Dedifferentiated amniotic fluid mesenchymal stem cell (primary cell): ENCODE measurements around the gene B4GALT2.

ENCODE experiments used
- DNase-seq: peaks from one replicate; pipeline ENCODE4 v3.0.0-alpha.2; 2016; ENCODE audit errors: extremely low spot score

Gene B4GALT2

DNA sequence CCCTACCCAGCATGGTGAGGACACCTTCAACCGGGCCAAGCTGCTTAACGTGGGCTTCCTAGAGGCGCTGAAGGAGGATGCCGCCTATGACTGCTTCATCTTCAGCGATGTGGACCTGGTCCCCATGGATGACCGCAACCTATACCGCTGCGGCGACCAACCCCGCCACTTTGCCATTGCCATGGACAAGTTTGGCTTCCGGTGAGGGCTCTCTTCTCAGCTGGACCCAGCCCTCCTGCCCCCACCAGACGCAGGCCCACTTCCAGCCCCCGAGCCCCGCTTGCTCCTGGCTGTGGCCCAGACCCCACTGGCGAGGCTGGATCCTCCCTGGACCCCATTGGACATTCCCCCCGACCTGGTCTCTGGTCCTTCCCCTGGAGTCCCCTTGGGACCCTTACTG is 5.8 kb downstream of the B4GALT2 start:
- DNase-seq: no peak

DNA sequence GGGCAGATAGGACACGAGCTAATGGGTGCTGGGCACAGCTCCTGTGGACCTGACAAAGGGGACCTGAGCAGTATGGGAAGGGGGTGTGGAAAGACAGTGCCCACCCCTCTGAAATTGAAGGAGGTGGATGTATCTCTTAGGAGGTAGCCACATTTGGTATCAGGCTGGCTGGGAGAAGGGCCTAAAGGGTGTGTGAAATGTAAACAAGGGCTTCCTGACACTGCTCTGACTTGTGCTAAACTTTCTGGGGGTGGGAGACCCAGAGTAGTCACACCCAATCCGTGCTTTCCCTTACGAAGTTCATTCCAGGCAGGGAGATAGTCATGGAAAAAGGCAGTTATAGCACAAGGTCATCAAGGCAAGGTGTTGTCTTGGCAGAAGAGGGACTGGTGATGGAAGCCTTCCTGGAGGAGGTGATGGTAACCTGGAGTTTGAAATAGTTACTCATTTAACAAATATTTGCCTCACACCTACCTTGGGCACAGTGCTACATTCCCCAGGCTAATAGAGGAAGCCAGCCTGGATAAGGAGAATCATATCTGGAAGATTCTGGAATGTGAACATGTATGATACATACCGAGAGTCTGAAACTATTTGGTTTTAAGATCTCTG is 7.1 kb downstream of the B4GALT2 start:
- DNase-seq: no peak

DNA sequence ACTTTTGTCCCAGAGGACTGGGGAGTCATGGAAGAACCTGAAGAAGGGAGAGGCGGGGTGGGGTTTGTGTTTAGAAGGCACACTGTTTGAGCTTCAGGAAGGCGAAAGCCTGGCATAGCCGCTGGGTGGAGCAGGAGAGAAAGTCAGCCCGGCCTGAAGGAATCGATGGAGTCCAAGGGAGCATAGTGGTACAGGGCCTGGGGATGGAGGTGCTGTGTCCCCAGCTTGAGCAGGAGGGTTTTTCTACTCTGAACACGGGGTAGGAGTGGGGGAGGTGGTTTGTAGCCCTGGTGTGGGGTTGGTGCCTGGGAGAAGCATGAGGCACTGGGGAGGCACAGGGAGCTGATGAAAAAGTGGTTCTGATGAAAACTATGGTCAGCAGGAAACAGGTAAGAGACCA is 7.7 kb downstream of the B4GALT2 start:
- DNase-seq: no peak

DNA sequence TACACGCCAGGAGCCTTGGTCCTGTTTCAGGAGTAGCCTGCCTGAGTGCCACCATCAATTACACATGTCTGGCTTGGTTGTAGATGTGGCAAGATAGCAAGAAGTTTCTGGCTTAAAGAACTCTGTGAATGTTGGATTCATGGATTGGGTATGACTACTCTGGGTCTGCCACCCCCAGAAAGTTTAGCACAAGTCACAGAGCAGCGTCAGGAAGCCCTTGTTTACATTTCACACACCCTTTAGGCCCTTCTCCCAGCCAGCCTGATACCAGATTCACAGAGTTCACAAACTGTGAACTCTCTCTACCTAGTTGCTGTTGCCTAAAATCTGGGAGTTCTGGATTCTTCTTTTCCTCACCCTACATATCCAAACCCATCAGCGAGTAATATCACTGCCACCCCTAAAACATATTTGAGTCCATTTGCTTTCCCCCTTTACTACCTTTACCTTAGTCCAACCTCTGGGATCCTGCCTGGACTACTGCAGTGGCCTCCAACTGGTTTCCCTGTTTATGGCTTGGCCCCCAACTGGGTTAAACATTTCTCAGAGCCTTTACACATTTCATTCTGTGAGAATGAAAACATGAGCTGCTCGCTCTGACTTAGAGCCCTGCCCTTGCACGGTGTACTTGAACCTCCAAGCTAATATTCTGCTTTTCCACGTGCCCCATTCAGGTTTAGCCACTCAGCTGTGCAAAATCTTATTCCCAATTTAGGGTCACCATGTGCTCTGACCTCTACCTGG is 8.3 kb downstream of the B4GALT2 start:
- no peak for DNase-seq

DNA sequence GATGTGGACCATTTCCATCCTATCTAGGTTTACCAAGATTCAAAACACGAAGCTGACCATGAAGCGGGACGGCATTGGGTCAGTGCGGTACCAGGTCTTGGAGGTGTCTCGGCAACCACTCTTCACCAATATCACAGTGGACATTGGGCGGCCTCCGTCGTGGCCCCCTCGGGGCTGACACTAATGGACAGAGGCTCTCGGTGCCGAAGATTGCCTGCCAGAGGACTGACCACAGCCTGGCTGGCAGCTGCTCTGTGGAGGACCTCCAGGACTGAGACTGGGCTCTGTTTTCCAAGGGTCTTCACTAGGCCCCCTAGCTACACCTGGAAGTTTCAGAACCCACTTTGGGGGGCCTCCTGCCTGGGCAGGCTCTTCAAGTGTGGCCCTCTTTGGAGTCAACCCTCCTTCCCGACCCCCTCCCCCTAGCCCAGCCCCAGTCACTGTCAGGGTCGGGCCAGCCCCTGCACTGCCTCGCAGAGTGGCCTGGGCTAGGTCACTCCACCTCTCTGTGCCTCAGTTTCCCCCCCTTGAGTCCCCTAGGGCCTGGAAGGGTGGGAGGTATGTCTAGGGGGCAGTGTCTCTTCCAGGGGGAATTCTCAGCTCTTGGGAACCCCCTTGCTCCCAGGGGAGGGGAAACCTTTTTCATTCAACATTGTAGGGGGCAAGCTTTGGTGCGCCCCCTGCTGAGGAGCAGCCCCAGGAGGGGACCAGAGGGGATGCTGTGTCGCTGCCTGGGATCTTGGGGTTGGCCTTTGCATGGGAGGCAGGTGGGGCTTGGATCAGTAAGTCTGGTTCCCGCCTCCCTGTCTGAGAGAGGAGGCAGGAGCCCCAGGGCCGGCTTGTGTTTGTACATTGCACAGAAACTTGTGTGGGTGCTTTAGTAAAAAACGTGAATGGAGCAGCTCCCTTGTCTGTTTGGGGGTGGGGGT is 11.5 kb downstream of the B4GALT2 start:
- DNase-seq: no peak

DNA sequence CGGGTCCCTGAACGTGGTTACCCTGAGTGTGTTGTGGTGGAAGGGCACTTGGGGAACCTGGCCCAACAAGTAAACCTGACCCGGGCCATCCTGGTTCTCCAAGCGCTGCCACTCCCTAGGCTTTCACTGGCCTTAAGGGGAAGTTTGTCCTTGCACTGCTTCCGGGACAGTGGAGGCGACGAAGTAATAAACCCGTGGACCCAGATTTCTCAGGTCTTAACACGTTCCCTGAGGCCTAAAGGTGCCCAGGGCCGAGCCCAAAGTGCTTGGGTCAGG is 12.1 kb downstream of the B4GALT2 start:
- DNase-seq: no peak

DNA sequence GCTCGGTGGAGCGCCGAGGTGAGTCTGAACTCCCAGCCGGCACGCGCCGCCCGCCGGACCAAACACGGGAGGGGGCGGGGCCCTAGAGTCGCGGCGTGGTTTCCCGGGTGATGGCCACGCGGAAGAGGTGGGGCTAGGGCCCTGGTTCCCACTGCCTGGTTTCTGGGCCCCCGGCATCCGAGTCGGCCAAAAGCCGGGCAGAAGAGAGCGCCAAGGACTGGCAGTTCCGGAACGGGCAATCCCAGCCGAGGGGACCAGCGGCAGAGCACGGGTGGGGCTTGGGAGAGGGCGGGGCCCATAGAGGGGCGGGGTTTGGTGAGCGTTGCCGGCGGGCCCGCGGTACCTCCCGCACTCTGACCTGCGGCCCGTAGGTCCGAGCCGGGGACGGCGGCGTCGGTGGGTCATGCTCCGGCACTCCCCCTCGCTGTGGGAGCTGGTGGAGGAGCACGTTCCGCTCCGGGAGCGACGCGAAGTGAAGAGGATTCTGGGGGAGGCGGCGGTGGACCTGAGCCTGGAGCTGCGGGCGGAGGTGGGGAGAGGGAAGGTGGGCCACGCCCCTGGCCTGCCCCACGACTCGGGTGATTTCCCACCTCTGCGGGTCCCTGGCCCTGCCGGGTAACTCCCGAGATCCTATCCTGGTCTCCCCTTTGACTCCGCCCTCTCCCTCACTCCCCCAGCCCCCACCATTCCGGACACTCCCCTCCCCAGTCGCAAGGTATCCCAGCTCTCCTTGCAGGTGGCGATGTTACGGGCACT is 12.6 kb downstream of the B4GALT2 start, which contains the start of gene CCDC24:
Gene CCDC24 (plus strand): TSS at position 124 of the 756 bp plus-strand sequence. CDS start 280 bp downstream, at position 404.
- DNase-seq: peak; percentile 77

DNA sequence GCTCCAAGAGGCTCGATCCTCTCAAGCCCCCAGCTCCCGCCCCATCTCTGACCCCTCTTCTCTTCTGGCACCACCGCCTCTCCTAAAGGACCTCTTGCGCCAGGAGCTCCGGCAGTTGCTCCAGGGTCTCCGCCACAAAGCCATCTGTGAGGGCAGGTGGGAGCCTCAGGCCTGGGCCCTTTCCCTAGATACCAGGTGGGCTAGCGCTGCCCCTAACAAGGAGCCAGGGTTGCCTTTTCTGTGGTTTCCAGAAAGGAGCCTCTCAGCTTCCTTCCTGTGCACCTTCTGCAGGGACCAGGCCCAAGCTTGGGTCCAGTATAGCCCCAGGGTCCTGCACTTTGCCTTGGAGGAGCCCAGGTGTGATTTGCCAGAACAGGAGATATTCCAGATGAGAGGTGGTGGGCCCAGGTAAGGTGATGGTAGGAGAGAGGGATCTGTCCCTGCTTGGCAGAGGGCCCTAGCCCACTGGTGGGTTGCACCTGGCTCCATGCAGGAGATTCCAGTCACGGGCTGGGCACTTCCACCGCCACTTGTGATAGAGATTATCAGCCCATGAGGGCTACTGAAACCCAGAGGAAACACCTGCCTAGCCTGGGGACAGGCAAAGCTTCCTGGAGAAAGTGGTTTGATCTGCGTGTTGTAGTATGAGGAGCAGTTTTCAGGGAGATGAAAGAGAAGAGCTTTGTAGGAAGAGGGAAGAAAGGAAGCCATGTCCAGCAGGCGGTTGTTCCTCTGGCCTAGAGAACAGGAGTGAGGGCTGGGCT is 13.4 kb downstream of the B4GALT2 start:
- no peak for DNase-seq

DNA sequence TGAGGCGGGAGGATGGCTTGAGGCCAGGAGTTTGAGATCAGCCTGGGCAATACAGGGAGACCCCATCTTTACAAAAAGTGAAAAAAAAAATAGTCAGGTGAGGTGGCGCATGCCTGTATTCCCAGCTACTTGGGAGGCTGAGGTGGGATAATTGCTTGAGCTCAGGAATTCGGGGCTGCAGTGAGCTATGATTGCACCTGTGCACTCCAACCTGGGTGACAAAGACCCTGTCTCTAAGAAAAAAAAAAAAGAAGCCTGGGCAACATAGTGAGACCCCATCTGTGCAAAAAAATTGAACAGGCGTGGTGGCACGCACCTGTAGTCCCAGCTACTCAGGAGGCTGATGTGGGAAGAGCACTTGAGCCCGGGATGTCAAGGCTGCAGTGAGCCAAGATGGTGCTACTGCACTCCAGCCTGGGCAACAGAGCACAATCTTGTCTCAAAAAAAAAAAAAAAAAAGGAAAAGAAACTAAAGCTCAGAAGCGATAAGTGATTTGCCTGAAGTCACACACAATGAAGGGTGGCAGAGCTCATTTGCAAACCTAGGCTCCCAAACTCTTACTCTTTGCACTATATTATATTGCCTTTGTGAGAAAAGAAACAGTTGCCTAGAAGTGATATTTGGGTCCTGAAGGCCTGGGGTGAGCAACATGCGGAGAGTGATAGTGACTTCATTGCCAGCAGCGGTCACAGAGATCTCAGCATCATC is 14.3 kb downstream of the B4GALT2 start:
- no peak for DNase-seq

DNA sequence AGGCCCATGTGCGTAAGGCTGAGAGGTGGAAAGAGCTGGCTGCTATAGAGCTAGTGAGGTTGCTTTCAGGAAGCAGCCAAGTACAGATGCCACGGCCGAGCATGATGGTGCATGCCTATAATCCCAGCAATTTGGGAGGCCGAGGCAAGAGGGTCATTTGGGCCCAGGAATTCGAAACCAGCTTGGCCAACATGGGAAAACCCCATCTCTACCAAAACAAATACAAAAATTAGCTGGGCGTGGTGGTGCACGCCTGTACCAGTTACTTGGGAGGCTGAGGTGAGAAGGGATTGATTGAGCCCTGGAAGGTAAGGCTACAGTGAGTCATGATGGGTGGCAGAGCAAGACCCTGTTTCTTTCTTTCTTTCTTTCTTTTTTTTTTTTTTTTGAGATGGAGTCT is 15.1 kb downstream of the B4GALT2 start:
- DNase-seq: no peak

DNA sequence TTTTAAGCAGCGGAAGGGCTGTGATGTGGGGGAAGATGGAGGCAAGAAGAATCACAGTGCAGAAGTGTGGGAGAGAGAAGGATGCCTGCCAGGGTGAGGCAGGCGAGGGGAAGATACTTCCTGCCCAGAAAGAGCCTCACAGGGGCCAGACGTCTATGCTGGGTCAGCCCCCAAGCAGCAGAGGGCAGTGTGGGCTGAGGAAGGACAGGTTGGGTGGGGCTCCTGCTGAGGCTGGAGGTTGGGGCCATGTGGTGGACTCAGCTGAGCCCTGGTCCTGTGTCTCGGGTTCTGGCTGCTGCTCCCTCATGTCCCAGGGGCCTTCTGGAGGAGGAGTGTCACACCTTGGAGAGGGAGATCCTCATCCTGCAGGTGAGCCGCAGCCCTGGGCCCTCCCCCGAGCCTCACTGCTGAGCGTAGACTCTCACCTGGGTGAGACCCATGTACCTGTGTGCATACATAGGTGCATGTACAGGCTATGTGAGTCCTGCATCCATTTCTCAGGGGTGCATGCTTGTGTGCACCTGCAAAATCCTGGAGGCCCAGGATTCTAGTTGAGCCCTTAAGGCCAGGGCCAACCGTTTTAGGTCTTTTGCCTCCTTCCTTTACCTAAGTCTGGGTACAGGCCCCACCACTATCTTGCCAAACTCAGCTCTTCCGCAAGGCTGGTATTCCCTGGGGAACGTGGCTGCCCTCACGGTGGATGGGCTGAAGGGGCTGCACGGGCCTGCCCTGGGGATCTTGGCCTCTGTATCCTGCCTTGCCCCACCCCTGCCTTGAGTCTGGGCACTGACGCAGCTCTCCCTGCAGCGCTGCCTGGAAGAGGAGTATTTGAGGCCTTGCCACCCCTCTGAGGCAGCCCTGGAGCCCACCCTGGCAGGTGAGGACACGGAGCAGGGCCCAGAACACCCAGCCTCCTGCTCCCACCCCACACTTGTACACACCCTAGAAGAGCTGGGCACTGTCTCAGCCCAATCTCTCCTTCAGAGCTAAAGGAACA is 16.1 kb downstream of the B4GALT2 start:
- DNase-seq: no peak

DNA sequence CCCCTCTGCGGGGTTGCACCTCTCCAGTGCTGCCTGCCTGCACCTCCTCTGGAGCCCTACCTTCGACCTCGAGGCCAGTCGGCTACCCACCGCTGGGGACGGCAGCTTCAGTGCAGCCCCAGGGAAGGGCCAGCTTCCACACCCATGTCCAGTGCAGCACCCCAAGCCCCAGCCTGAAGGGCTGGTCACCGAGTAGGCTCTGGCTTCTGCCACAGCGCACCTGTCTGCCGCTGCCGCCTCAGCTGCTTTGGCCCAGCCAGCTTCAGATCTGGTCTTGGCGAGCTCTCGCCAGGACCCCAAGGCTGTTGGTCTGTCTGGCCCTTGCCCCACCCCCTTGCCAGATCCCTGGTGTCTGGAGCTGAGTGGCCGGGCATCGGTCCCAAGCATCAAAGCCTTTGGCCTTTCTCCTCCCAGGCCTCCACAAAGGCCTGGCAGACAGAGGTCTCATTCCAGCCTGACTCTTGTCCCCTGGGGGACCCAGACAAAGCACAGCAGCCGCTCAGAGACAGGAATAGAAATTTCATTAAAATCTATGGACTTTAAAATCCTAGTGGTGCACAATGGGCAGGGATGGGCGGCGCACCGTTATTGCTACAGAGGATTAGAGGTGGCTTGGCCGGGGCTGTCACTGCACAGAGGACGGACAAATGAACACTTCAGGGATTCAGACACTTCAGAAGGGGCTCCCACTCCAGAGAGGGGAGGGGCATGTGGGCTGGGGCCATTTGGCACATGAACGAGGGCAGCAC is 17.1 kb downstream of the B4GALT2 start:
- DNase-seq: no peak

DNA sequence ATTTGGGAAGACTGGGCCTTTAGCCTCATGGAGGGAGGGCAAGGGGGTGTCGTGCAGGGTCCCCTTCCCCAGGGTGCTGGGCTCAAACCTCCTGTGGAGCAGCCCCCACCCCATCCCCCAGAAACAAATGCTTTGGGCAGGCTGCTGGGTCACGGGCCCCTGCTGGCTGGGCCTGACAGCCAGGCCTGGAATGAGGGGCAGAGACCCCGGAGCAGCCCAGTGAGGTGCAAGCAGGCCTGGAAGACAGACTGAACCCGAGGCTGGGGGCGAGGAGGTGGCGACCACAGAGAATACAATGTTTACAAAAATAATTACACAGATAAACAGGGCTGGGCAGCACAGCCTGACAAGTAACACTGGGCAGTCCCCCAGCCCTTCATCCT is 17.7 kb downstream of the B4GALT2 start:
- DNase-seq: no peak

DNA sequence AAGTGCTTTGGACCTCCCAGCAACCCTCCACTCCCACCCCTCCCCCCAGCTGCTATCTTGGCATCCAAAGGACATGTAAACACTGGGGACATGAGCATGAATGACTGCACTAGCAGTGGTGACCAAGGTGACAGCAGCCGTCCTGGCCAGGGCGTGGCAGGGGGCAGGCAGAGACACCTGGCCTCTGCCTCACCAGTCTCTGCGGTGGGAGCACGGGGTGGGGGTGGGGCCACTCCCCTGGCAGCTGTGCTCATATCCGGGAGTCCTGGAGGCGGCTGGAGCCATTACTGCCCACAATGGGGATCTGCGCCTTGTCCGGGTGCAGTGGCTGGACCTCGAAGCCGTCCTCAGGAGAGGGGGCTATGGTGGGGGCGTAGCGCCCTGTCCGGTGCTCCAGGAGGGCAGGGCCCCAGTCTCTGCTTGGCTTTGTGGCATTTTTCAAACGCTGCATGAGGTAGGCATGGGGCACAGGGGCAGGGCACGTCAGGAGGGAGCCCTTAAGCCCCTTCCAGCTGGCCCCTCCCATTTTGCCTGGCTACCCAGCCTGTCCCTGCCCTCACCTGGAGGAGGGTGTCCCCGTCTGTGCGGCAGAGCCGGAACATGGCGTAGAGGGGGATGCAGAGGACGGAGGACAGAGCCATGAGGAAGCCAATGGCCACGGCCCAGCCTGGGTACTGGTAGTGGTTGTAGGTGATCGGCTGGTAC is 18.4 kb downstream of the B4GALT2 start:
- no peak for DNase-seq

DNA sequence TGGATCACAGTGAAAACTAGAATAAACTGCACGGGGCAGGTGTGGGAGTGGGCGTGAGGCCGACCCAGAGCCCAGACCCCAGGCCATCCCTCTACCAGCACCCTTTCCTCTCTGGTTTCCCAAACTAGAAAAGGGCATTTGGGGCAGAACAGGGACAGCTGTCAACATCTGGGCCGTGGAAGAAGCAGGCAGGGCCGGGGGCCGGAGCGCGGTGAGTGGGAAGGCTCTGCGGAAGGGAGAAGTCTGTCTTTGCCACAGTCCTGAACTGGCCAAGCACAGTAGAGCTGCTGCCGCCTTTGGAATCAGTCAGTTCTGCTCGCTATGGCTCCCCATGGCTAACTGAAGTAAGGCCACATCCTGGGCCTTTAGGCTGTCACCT is 19.0 kb downstream of the B4GALT2 start:
- DNase-seq: no peak

DNA sequence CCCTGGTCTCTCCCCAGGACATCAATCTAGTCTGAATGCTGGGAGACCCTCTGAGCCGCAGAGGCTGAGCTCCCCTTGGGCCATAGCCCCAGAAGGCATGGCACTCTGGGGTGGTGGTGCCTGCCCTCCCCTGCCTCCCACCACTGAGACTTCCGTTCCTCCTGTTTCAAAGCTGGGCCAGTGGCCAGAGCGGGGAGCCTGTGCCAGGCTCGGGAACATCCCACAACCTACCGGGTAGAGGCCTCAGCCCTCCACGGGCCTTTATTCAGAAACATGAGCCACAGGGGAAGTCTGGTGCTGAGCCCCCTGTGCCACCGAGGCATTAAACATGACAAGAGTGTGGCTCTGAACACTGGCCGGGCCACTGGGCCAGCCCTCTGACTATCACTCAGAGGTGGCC is 20.4 kb downstream of the B4GALT2 start:
- DNase-seq: no peak

DNA sequence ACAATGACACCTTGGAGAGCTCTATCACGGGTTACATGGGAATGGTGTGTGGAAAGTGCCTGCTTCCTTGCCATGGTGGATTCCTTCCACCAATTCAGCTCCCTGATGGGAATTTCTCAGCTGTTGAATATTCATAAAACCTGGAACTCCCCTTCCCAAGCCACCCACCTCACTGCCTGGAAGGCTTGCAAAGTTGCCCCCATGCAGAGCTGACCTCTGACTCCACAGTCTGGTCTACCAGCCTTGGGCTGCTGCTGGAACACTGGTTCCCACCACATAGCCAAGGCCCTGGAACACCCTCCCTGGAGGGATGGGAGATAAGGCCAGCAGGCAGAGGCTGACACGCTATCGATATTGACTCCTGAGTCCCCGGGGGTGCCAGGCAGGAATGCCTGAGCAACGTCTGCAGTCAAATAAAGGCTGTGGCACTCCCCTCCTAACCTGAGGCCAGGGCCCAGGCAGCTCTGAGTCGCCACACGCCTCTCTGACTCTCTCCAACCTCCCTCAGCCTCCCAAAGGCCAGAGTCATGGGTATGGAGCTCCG is 21.2 kb downstream of the B4GALT2 start:
- no peak for DNase-seq

DNA sequence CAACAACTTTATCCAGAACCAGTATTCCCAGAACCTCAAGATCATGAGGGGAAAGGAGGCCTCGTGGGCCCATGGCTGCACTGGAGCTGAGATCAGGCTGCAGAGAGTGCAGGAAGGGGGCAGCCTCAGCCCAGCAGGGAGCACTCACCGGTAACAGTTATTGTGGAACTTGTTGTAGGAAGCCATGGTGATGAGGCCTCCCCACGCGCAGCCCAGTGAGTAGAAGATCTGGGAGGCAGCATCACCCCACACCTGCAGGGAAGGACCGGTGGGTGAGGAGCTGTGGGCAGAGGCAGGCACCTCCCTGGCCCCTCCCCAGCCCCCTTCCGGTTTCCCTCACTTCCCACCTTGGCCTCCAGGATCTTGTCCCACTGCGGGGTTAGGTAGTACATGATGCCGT is 23.2 kb downstream of the B4GALT2 start:
- DNase-seq: no peak
